Smooth muscle cell (in vitro differentiated cells): ENCODE measurements around the gene AGMO. TPM values are rescaled to one million over a fixed set of nuclear protein-coding genes. Genes with fewer than 3 reads are reported as not detected.

ENCODE experiments used
- DNase-seq: peaks from one replicate; lab custom pipeline; 2025; ENCODE audit not compliant: unreplicated experiment; lab: John Stamatoyannopoulos, UW
- H2AFZ ChIP-seq: fragments of 200-600 bp; sonication (generic); 2 replicates; pipeline ENCODE4 v1.6.0; 2016; ENCODE audit warnings: antibody characterized with exemption, low read depth, mild to moderate bottlenecking
- H3F3A ChIP-seq: fragments of 200-600 bp; sonication (generic); 2 replicates; pipeline ENCODE4 v1.6.0; 2017; ENCODE audit warnings: antibody characterized with exemption, low read depth
- H3K27ac ChIP-seq: fragments of 200-600 bp; sonication (generic); 2 replicates; pipeline ENCODE4 v1.5.1; 2016; ENCODE audit warnings: low read depth, mild to moderate bottlenecking
- H3K27me3 ChIP-seq: fragments of 200-600 bp; sonication (generic); 2 replicates; pipeline ENCODE4 v1.6.1; 2016; ENCODE audit warnings: low read depth, mild to moderate bottlenecking
- H3K36me3 ChIP-seq: fragments of 200-600 bp; sonication (generic); 2 replicates; pipeline ENCODE4 v1.5.1; 2016; ENCODE audit warnings: low read depth
- H3K4me1 ChIP-seq: fragments of 200-600 bp; sonication (generic); 2 replicates; pipeline ENCODE4 v1.5.1; 2016; ENCODE audit warnings: low read depth
- H3K4me2 ChIP-seq: fragments of 200-600 bp; sonication (generic); 2 replicates; pipeline ENCODE4 v1.6.0; 2016; ENCODE audit warnings: mild to moderate bottlenecking
- H3K4me3 ChIP-seq: fragments of 200-600 bp; sonication (generic); 2 replicates; pipeline ENCODE4 v1.5.1; 2016; ENCODE audit warnings: mild to moderate bottlenecking
- H3K79me2 ChIP-seq: fragments of 200-600 bp; sonication (generic); 2 replicates; pipeline ENCODE4 v1.6.0; 2016; ENCODE audit warnings: low read depth, mild to moderate bottlenecking
- H3K9ac ChIP-seq: fragments of 200-600 bp; sonication (generic); 2 replicates; pipeline ENCODE4 v1.6.0; 2016; ENCODE audit warnings: low read depth
- H3K9me3 ChIP-seq: fragments of 200-600 bp; sonication (generic); replicated peaks from 2 replicates; pipeline ENCODE4 v1.5.1; 2016; ENCODE audit warnings: low read depth
- H4K20me1 ChIP-seq: fragments of 200-600 bp; sonication (generic); 2 replicates; pipeline ENCODE4 v1.6.0; 2016; ENCODE audit warnings: low read depth
- WGBS: methylation state at CpG from one replicate; pipeline ENCODE4 v1.1.7; 2016; ENCODE audit warnings: low lambda C conversion rate; 5-methylcytosine and 5-hydroxymethylcytosine counted together
- polyA plus RNA-seq: library from polyadenylated mRNA; unstranded; fragments of >200 nt; fragmentation: Nextera tagmentation; extraction: Ambion mirVana; gene quantifications from 2 replicates; pipeline ENCODE4 v1.2.1, GENCODE V29; 2016
- total RNA-seq: library from RNA; depleted of rRNA; stranded (reverse); fragments of >200 nt; gene quantifications from 2 replicates; pipeline ENCODE4 v1.2.3, GENCODE V29; 2014
- TF ChIP-seq, protein P1 (sequence below): fragments of 200-600 bp; sonication (generic); IDR thresholded peaks from 2 replicates; pipeline ENCODE4 v1.5.1; 2017; ENCODE audit warnings: borderline replicate concordance, mild to moderate bottlenecking, antibody characterized with exemption; ENCODE audit not compliant: insufficient read depth, poor library complexity, severe bottlenecking

AGMO gene
- total and polyA plus RNA-seq, 2 experiments from 2014 or later, result 0.27 to 0.50 TPM

DNA sequence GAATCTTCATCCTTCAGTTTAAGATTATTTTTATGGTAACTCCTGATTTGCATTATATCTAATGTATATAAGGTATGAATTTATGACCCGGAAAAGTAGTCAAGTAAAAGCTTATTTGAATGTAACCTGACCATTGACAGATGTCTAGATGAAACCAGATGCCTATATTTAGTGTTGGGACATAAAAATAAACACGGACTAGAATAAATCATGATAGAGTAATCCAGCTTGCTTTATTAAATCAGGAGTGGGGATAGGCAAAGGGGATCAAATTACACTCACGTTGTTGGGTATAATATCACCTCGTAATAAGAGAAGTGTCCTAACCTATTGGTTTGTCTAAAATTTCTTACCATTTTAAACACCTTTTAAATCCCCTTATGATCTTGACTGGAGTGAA lies 244.6 kb downstream of the AGMO start:
- WGBS, result 88% methylated on average over 4 of the region's 4 CpGs
- no peaks in the 10 kb centered on the region for H4K20me1 ChIP-seq
- H2AFZ ChIP-seq, result no peak overlapping the region
- no peaks in the 10 kb centered on the region for H3K36me3 ChIP-seq
- H3K4me1 ChIP-seq, result no peaks in the 10 kb centered on the region
- DNase-seq, result no peak
- H3F3A ChIP-seq, result no peaks in the 10 kb centered on the region
- no peaks in the 10 kb centered on the region for H3K79me2 ChIP-seq
- H3K27ac ChIP-seq, result no peak overlapping the region
- no peak overlapping the region for H3K4me3 ChIP-seq
- H3K9me3 ChIP-seq, result no peaks in the 10 kb centered on the region
- H3K9ac ChIP-seq, result no peak overlapping the region
- H3K4me2 ChIP-seq, result no peak overlapping the region
- TF ChIP-seq, protein P1, sequence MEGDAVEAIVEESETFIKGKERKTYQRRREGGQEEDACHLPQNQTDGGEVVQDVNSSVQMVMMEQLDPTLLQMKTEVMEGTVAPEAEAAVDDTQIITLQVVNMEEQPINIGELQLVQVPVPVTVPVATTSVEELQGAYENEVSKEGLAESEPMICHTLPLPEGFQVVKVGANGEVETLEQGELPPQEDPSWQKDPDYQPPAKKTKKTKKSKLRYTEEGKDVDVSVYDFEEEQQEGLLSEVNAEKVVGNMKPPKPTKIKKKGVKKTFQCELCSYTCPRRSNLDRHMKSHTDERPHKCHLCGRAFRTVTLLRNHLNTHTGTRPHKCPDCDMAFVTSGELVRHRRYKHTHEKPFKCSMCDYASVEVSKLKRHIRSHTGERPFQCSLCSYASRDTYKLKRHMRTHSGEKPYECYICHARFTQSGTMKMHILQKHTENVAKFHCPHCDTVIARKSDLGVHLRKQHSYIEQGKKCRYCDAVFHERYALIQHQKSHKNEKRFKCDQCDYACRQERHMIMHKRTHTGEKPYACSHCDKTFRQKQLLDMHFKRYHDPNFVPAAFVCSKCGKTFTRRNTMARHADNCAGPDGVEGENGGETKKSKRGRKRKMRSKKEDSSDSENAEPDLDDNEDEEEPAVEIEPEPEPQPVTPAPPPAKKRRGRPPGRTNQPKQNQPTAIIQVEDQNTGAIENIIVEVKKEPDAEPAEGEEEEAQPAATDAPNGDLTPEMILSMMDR, result no peak
- no peaks in the 10 kb centered on the region for H3K27me3 ChIP-seq

DNA sequence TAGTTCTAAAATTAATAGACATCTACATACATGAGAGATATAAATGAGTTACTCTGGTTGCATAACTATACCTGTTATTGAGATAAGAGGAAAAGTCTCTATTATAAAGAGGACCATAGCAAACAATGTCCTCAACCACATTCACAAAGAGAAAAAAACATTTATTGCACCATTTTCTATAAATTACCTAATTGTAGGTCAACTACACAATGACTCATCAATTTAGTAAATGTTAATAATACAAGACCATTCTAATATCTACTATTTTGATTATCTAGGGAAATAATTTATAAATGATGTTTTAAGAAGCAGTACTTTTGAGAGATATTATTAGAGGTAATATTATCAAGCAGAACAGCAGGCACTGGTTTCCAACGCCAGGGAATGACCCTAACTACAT lies 246.1 kb downstream of the AGMO start:
- Histone ChIP-seq H3K9me3 (no peaks in the 10 kb centered on the region), H3F3A (no peaks in the 10 kb centered on the region), H3K27ac (no peak overlapping the region), H3K4me2 (no peak overlapping the region), H3K79me2 (no peaks in the 10 kb centered on the region), H2AFZ (no peak overlapping the region), H3K27me3 (no peaks in the 10 kb centered on the region), H3K9ac (no peak overlapping the region), H3K4me3 (no peak overlapping the region), H3K36me3 (no peaks in the 10 kb centered on the region), H3K4me1 (no peaks in the 10 kb centered on the region), H4K20me1 (no peaks in the 10 kb centered on the region)
- WGBS, result 92% methylated on average over 1 of the region's 1 CpG
- TF ChIP-seq, protein P1, result no peak
- DNase-seq, result no peak

DNA sequence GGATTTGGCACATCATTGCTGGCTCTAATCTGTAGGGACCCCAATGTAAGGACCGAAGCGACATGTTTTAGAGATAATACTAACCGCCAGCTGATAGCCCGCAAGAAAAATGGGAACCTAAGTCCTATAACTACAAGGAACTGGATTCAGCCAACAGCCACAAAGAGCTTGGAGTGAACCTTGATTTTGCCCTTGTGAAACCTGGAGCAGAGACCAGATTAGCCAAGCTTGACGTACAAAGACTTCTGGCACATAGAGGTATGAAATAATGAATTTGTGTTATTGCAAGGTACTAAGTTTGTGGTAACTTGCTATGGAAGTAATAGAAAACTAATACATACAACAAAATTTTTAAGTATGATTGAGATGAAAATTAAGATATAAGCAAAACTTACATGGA lies 246.9 kb downstream of the AGMO start:
- TF ChIP-seq, protein P1, result no peak
- no peaks in the 10 kb centered on the region for H3K79me2 ChIP-seq

DNA sequence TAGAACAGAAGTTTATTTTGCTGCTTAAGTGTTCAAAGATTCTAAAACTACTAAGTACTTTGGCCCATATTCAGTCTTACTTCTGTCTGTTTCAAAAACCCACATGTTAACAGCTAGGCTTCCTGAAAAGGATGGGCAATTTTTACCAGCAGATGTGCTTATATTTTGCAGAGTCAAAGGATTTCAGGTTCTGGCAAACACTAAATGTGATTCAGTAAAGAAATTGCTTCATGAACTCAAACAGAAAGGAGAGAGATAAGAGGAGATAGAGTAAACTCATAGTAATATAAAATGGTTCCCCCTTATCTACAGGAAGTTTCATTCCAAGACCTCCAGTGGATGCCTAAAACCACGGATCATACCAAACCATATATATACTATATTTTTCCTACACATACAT lies 248.5 kb downstream of the AGMO start:
- H3K4me1 ChIP-seq, result no peaks in the 10 kb centered on the region
- WGBS, result 67% methylated on average over 1 of the region's 1 CpG
- no peak for DNase-seq

More for the DNA sequence above, 246.9 kb downstream of the AGMO start:
- no peak overlapping the region for H3K4me2 ChIP-seq
- H3K4me3 ChIP-seq, result no peak overlapping the region
- no peak overlapping the region for H2AFZ ChIP-seq
- H3K4me1 ChIP-seq, result no peaks in the 10 kb centered on the region
- 96% methylated on average over 5 of the region's 5 CpGs for WGBS
- no peaks in the 10 kb centered on the region for H4K20me1 ChIP-seq
- H3K9ac ChIP-seq, result no peak overlapping the region
- no peaks in the 10 kb centered on the region for H3K9me3 ChIP-seq
- no peaks in the 10 kb centered on the region for H3K36me3 ChIP-seq
- no peak overlapping the region for H3K27ac ChIP-seq
- H3F3A ChIP-seq, result no peaks in the 10 kb centered on the region
- no peaks in the 10 kb centered on the region for H3K27me3 ChIP-seq
- no peak for DNase-seq

More for the DNA sequence above, 248.5 kb downstream of the AGMO start:
- H3K27ac ChIP-seq, result no peak overlapping the region
- no peak overlapping the region for H3K9ac ChIP-seq
- TF ChIP-seq, protein P1, result no peak
- H3K4me3 ChIP-seq, result no peak overlapping the region
- H3K27me3 ChIP-seq, result no peaks in the 10 kb centered on the region
- H3K4me2 ChIP-seq, result no peak overlapping the region
- no peaks in the 10 kb centered on the region for H3K9me3 ChIP-seq
- no peaks in the 10 kb centered on the region for H3K36me3 ChIP-seq
- no peak overlapping the region for H2AFZ ChIP-seq
- H3F3A ChIP-seq, result no peaks in the 10 kb centered on the region
- H4K20me1 ChIP-seq, result no peaks in the 10 kb centered on the region
- H3K79me2 ChIP-seq, result no peaks in the 10 kb centered on the region
